ENCODE data around the gene POPDC2. TPM values are rescaled to one million over a fixed set of nuclear protein-coding genes. Genes with fewer than 3 reads are reported as not detected.

Gene POPDC2
- 6.0 and 8.0 TPM in 2 replicates for total RNA-seq
- 3.5 TPM for total RNA-seq (2013)
- polyA plus RNA-seq, result 7.5 and 9.5 TPM in 2 replicates
- 1.5 and 2.0 TPM in 2 replicates for polyA minus RNA-seq

- DNase-seq, result no peak
- H3K27me3 Mint-ChIP-seq, result no peaks in the 10 kb centered on the region
- H3K4me3 ChIP-seq (ENCODE audit: control extremely low read depth in 1 of 5, extremely low read depth in 1 of 5, insufficient read depth in 1 of 5, low read depth in 2 of 5, low read length in 4 of 5), result no peak within 1 kb of the TSS
- H4K20me1 ChIP-seq (ENCODE audit: control insufficient read depth, insufficient read depth, low read length, poor library complexity, severe bottlenecking), result no peaks in the 10 kb centered on the region
- H3K79me2 ChIP-seq (ENCODE audit: control insufficient read depth, insufficient read depth, low read length), result no peaks in the 10 kb centered on the region
- no peaks in the 10 kb centered on the region for H3K9me3 Mint-ChIP-seq (ENCODE audit: insufficient read depth)
- TF ChIP-seq CTCF (IDR thresholded peaks at IDR 0.05) (no peak), EZH2 (IDR thresholded peaks at IDR 0.05; ENCODE audit: borderline replicate concordance, insufficient read depth, low read depth, low read length, poor library complexity, severe bottlenecking) (no peak)
- ChIA-PET POLR2A (no interaction called here), CTCF (no interaction called here)
- ATAC-seq (ENCODE audit: low read depth), result no peak
- H3K9ac ChIP-seq (ENCODE audit: low read length), result no peak within 1 kb of the TSS
- no peak within 1 kb of the TSS for H2AFZ ChIP-seq (ENCODE audit: insufficient read depth, low read depth, low read length, poor library complexity, severe bottlenecking)
- H3K4me3 Mint-ChIP-seq, result no peak within 1 kb of the TSS
- H3K4me2 ChIP-seq (replicated peaks; ENCODE audit: low read depth, low read length, poor library complexity, severe bottlenecking), result no peak within 1 kb of the TSS
- H3K9me3 ChIP-seq (ENCODE audit: control extremely low read depth in 1 of 3, control insufficient read depth in 2 of 3, insufficient read depth in 1 of 3, low read length in 2 of 3), result no peaks in the 10 kb centered on the region
- 94% methylated on average over 2 of the region's 9 CpGs for whole genome bisulfite sequencing (ENCODE audit: insufficient coverage)
- peaks cover 9 to 12% of the 10 kb centered on the region in 2 donors for H3K4me1 ChIP-seq (ENCODE audit: control insufficient read depth in 2 of 2, insufficient read depth in 2 of 2, low read length in 2 of 2)
- peak within 1 kb of the TSS; percentile 12 for H3K27ac Mint-ChIP-seq
- no peak within 1 kb of the TSS for H3K27ac ChIP-seq (ENCODE audit: low read length in 2 of 2)
- no peaks in the 10 kb centered on the region for H3K27me3 ChIP-seq (replicated peaks in 1 of 4; ENCODE audit: control extremely low read depth in 1 of 4, control insufficient read depth in 3 of 4, insufficient read depth in 4 of 4, low read length in 3 of 4)
- H3K4me1 Mint-ChIP-seq, result peaks cover 43% of the 10 kb centered on the region
- no peaks in the 10 kb centered on the region for H3K36me3 ChIP-seq (replicated peaks in 1 of 2; ENCODE audit: control extremely low read depth in 1 of 2, control insufficient read depth in 1 of 2, extremely low read depth in 1 of 2, insufficient read depth in 2 of 2, low read length in 1 of 2)
- intact Hi-C loops (cut with micrococcal nuclease), result no loop called here
Observed at GRCh38 chr3:119660474-119661440, at the start of gene POPDC2. POPDC2 (minus strand) TSS chr3:119660589; CDS start chr3:119660423, 166 bp downstream.
